22Rv1 (cell line): ENCODE results near the gene UNC119B.

Experiments used
- H3K27ac ChIP-seq: fragments of 450-650 bp; 2 replicates; pipeline ENCODE4 v1.5.1; 2017
- CTCF ChIP-seq: fragments of 450-650 bp; IDR thresholded peaks from 2 replicates; pipeline ENCODE4 v1.5.1; 2017; ENCODE audit warnings: mild to moderate bottlenecking
- ZFX ChIP-seq: fragments of 450-650 bp; IDR thresholded peaks from 2 replicates; pipeline ENCODE4 v1.6.1; 2017; ENCODE audit warnings: antibody characterized with exemption, borderline replicate concordance

UNC119B gene

GRCh38 chr12:120760349-120761254, 50.3 kb downstream of the UNC119B start:
- no peak overlapping the region; the same call in 1 of the 2 replicates for H3K27ac ChIP-seq
- TF ChIP-seq CTCF (no peak), ZFX (no peak)

DNA sequence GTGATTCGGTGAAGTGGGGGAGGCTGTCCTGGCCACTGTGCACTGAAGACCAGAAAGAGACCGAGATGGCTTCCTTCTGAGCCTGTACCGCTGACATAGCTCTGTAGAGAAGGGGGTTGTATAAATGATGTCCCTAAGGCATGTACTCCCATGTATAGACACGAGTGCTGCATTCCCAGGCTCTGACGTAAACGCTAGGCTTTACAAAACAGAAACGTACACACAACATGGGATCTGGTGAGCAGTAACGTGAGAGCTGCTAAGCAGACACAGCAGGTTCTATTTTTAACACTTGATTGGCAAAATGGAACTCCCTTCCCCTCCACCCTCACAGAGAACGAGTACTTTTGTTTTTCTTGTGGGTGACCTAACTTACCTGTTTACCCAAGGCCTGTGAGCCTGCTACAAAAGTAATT, 51.3 kb downstream of the UNC119B start:
- TF ChIP-seq CTCF (no peak), ZFX (no peak)
- H3K27ac ChIP-seq = no peak overlapping the region; the same call in 1 of the 2 replicates

DNA sequence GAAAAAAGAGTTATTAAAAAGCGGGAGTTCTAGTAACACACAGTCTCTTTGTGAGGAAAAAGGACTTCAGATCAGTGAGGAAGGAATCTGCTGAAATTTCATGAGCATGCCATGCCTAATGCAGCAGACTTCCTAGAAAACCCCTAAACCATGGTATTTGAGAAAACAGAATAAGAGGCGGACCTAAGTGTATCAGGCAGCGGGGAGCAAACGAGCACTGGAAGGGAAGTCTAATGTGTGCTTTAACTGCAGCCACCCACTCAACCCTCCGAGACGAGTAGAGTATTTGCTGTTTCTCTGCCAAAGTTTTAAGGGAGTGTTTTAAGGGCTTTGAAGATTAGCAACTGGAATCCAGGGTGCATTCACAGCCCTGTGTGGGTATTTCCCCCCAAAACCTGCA, 51.8 kb downstream of the UNC119B start:
- TF ChIP-seq CTCF = no peak
- TF ChIP-seq ZFX = no peak
- H3K27ac ChIP-seq = no peak overlapping the region

DNA sequence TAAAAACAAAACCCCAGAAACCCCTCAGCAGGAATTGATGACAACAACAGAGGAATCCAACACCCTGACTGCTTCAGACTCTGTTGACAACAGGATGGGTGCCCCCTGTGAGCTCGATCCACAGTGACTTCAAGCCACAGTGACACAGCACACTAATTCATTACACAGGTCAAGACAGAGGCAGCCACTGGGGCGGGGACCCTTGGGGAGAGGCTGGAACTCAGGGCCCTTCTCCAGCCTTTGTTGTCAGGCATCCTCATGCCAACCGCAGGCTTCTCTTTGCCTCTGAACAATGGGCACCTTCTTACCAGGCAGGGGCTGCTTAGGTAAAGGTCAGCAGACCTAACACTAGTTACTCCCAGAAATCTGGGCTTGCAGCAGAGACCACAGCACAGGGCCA, 53.0 kb downstream of the UNC119B start:
- no peak for TF ChIP-seq ZFX
- no peak for TF ChIP-seq CTCF
- H3K27ac ChIP-seq = no peak overlapping the region

DNA sequence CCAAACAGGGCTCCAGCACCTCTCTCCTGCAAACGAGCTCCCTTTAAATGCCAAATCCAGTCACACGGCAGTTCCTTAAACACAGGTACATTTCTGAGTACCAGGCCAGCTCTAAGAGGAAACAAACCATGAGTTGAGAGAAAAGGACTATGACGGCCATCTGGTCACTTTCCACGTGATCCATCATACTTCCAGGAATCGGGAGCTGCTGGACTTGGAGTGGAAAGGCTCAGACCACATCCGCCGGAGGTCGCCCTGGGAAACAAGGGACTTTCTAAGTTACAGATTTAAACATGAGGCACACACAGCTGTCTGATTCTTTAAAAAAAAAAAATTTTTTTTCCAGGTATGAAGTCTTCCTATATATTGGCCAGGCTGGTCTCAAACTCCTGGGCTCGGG, 54.6 kb downstream of the UNC119B start:
- H3K27ac ChIP-seq = no peak overlapping the region
- TF ChIP-seq CTCF = no peak
- TF ChIP-seq ZFX = no peak

GRCh38 chr12:120766566-120766965, 56.3 kb downstream of the UNC119B start:
- H3K27ac ChIP-seq = no peak overlapping the region
- TF ChIP-seq ZFX (no peak), CTCF (no peak)
